PC-9 (cell line): ENCODE data around the gene MRPS24. TPM values are rescaled to one million over a fixed set of nuclear protein-coding genes. Genes with fewer than 3 reads are reported as not detected.

ENCODE experiments used
- BruUV-seq: library from RNA; stranded (reverse); fragments of 400-500 nt; replicated peaks from 2 replicates; lab custom pipeline; 2021; lab: Mats Ljungman, UMichigan
- CTCF ChIA-PET: fragments of 300-600 bp; sonication (Branson Sonifier 250); formaldehyde crosslinking; loops from one replicate; lab custom pipeline; 2022; ENCODE audit warnings: antibody characterized with exemption; lab: Charles Lee
- POLR2A ChIA-PET: fragments of 300-600 bp; sonication (Branson Sonifier 250); formaldehyde crosslinking; loops from one replicate; lab custom pipeline; 2022; ENCODE audit warnings: antibody characterized with exemption; ENCODE audit not compliant: unreplicated experiment; lab: Charles Lee
- DNase-seq, 2 experiments: peaks; one replicate each; pipeline versions ENCODE4 v3.0.0 to v3.0.0-alpha.2; 2015 to 2022; ENCODE audit warnings: mixed read lengths in 1 of 2
- H2AFZ ChIP-seq: fragments of 200-600 bp; sonication (generic); 2 replicates; pipeline ENCODE4 v1.8.1; 2017; ENCODE audit warnings: antibody characterized with exemption
- H3F3A ChIP-seq: fragments of 200-600 bp; sonication (generic); 2 replicates; pipeline ENCODE4 v1.8.1; 2017; ENCODE audit warnings: antibody characterized with exemption, mild to moderate bottlenecking, low read depth; ENCODE audit not compliant: insufficient read depth
- H3K27ac ChIP-seq: fragments of 200-600 bp; sonication (generic); 2 replicates; pipeline ENCODE4 v1.6.1; 2016; ENCODE audit warnings: mixed run types
- H3K27me3 ChIP-seq: fragments of 200-600 bp; sonication (generic); 2 replicates; pipeline ENCODE4 v1.6.1; 2016; ENCODE audit warnings: low read depth, mixed run types; ENCODE audit not compliant: insufficient read depth
- H3K36me3 ChIP-seq: fragments of 200-600 bp; sonication (generic); 2 replicates; pipeline ENCODE4 v1.6.1; 2016; ENCODE audit warnings: low read depth, mixed run types
- H3K4me1 ChIP-seq: fragments of 200-600 bp; sonication (generic); replicated peaks from 2 replicates; pipeline ENCODE4 v1.6.1; 2016; ENCODE audit warnings: mixed run types; ENCODE audit not compliant: insufficient read depth
- H3K4me2 ChIP-seq: fragments of 200-600 bp; sonication (generic); 2 replicates; pipeline ENCODE4 v1.6.1; 2017; ENCODE audit warnings: mixed run types
- H3K4me3 ChIP-seq: fragments of 200-600 bp; sonication (generic); 2 replicates; pipeline ENCODE4 v1.6.1; 2016; ENCODE audit warnings: mixed run types
- H3K79me2 ChIP-seq: fragments of 200-600 bp; sonication (generic); 2 replicates; pipeline ENCODE4 v1.6.1; 2017; ENCODE audit warnings: low read depth, mixed run types
- H3K9me2 ChIP-seq: fragments of 200-600 bp; sonication (generic); 2 replicates; pipeline ENCODE4 v1.8.1; 2017; ENCODE audit warnings: mild to moderate bottlenecking; ENCODE audit not compliant: insufficient read depth
- H3K9me3 ChIP-seq: fragments of 200-600 bp; sonication (generic); 2 replicates; pipeline ENCODE4 v1.8.1; 2016; ENCODE audit warnings: low read depth; ENCODE audit not compliant: insufficient read depth
- H4K20me1 ChIP-seq: fragments of 200-600 bp; sonication (generic); 2 replicates; pipeline ENCODE4 v1.8.1; 2017; ENCODE audit not compliant: insufficient read depth
- CTCF ChIP-seq: fragments of 200-600 bp; sonication (generic); conservative IDR thresholded peaks from 2 replicates; pipeline ENCODE4 v1.6.1; 2017; ENCODE audit warnings: mixed run types, antibody characterized with exemption, mild to moderate bottlenecking, moderate library complexity
- EZH2 ChIP-seq: fragments of 200-600 bp; sonication (generic); IDR thresholded peaks from 2 replicates; pipeline ENCODE4 v1.8.0; 2017; ENCODE audit warnings: antibody characterized with exemption, low read depth
- intact Hi-C: fragments of 100-400 bp; cut with micrococcal nuclease; formaldehyde crosslinking; loops from one replicate; pipeline ENCODE4 v1.10.0; 2022; ENCODE audit not compliant: unreplicated experiment
- total RNA-seq: library from RNA; stranded (reverse); gene quantifications from 2 replicates; pipeline ENCODE4 v1.2.3, GENCODE V29; 2021

MRPS24 gene
- total RNA-seq, 1 experiment from 2014 or later: 239 TPM

GRCh38 chr7:43914795-43915194 lies 45.5 kb upstream of the MRPS24 start:
- Histone ChIP-seq H3K4me3 (no peak overlapping the region), H3K9me3 (no peaks in the 10 kb centered on the region), H3K4me2 (no peak overlapping the region), H3K36me3 (0 out of 2 replicates have a peak, but pooled peaks cover 4% of the 10 kb centered on the region), H3K27ac (no peak overlapping the region), H3K4me1 (no peaks in the 10 kb centered on the region), H3K9me2 (no peaks in the 10 kb centered on the region), H3K79me2 (no peaks in the 10 kb centered on the region), H2AFZ (no peak overlapping the region), H3K27me3 (no peaks in the 10 kb centered on the region), H3F3A (no peaks in the 10 kb centered on the region), H4K20me1 (no peaks in the 10 kb centered on the region)
- DNase-seq: no peak
- no peak for TF ChIP-seq CTCF
- TF ChIP-seq EZH2: no peak
- BruUV-seq: no TSS peak
- intact Hi-C loops: no loop called here
- ChIA-PET POLR2A (interaction anchor here (0.6 kb wide), 2 partner anchors 9 to 19 kb away, joined by 3 to 5 read pairs; no protein-coding TSS in a partner anchor), CTCF (no interaction called here)

GRCh38 chr7:43906331-43907010 lies 37.2 kb upstream of the MRPS24 start, which contains the start of gene URGCP:
Gene URGCP, minus strand, starts transcription at chr7:43906596. Its CDS starts 21 bp downstream, at chr7:43906575.
- 0 out of 2 replicates have a peak, but pooled peaks cover 7% of the 10 kb centered on the region for H3K36me3 ChIP-seq
- no peak for TF ChIP-seq CTCF
- no peak for TF ChIP-seq EZH2
- H2AFZ ChIP-seq: peak within 1 kb of the TSS; percentile 80
- no peaks in the 10 kb centered on the region for H3K27me3 ChIP-seq
- H3K4me2 ChIP-seq: peak within 1 kb of the TSS; percentile 92
- H3F3A ChIP-seq: peaks cover 32% of the 10 kb centered on the region
- H3K9me3 ChIP-seq: no peaks in the 10 kb centered on the region
- H3K4me1 ChIP-seq: peaks cover 40% of the 10 kb centered on the region
- H3K27ac ChIP-seq: peak within 1 kb of the TSS; percentile 77
- peak; percentile 56 to 64 for DNase-seq
- no TSS peak for BruUV-seq
- intact Hi-C loops: no loop called here
- H3K4me3 ChIP-seq: peak within 1 kb of the TSS; percentile 88
- H3K79me2 ChIP-seq: peaks cover 54% of the 10 kb centered on the region
- peaks cover 21% of the 10 kb centered on the region for H4K20me1 ChIP-seq
- POLR2A ChIA-PET: interaction anchor here (0.7 kb wide), 1 partner anchor 20 kb away, joined by 3 read pairs; the partner anchor contains the start of gene UBE2D4
- CTCF ChIA-PET: interaction anchor here (1.1 kb wide), 1 partner anchor 323 kb away, joined by 3 read pairs; the partner anchor contains the start of gene STK17A
- H3K9me2 ChIP-seq: no peaks in the 10 kb centered on the region

DNA sequence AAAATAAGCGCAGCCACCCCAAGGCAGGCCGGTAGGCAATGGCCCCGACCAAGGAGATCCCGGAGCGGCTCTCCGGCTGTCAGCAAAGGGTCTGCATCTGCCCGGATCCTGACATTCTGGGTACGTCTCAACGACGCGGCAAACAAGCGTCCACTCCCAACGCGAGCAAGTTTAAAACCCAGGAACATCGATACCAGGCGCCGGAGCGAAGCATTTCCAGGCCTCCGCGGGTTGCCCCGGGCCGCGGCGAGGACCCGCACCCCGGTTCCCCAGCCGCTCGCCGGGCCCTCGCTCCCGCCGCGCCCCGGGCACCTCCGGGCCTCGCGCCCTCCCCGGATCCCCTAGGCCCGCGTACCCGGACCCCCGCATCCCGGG lies 36.6 kb upstream of the MRPS24 start:
- peaks cover 40% of the 10 kb centered on the region for H3K4me1 ChIP-seq
- H2AFZ ChIP-seq: peak overlapping the region; percentile 76
- H3F3A ChIP-seq: peaks cover 32% of the 10 kb centered on the region
- no TSS peak for BruUV-seq
- ChIA-PET CTCF (no interaction called here), POLR2A (no interaction called here)
- H4K20me1 ChIP-seq: peaks cover 21% of the 10 kb centered on the region
- H3K9me3 ChIP-seq: no peaks in the 10 kb centered on the region
- DNase-seq: peak; percentile 27 to 49
- H3K4me3 ChIP-seq: peak overlapping the region; percentile 88
- H3K27ac ChIP-seq: peak overlapping the region; percentile 77
- TF ChIP-seq EZH2 (no peak), CTCF (no peak)
- H3K9me2 ChIP-seq: no peaks in the 10 kb centered on the region
- peak overlapping the region; percentile 92 for H3K4me2 ChIP-seq
- H3K27me3 ChIP-seq: no peaks in the 10 kb centered on the region
- intact Hi-C loops: loop anchor here (1.0 to 2.0 kb wide), 2 partner anchors 21 to 37 kb away; partner anchors contain the start of genes MRPS24 and UBE2D4
- H3K36me3 ChIP-seq: 0 out of 2 replicates have a peak, but pooled peaks cover 7% of the 10 kb centered on the region
- H3K79me2 ChIP-seq: peaks cover 59% of the 10 kb centered on the region
